ENCODE results near the gene TNFSF4.
A peak's percentile ranks its signal among the peaks of the same experiment; 100 is the strongest.
"Not testable (repeated sequence)": the region's sequence is repeated elsewhere in the genome, so short reads cannot be mapped to it uniquely, and the experiment has no call there.

Gene TNFSF4, protein sequence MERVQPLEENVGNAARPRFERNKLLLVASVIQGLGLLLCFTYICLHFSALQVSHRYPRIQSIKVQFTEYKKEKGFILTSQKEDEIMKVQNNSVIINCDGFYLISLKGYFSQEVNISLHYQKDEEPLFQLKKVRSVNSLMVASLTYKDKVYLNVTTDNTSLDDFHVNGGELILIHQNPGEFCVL

DNA sequence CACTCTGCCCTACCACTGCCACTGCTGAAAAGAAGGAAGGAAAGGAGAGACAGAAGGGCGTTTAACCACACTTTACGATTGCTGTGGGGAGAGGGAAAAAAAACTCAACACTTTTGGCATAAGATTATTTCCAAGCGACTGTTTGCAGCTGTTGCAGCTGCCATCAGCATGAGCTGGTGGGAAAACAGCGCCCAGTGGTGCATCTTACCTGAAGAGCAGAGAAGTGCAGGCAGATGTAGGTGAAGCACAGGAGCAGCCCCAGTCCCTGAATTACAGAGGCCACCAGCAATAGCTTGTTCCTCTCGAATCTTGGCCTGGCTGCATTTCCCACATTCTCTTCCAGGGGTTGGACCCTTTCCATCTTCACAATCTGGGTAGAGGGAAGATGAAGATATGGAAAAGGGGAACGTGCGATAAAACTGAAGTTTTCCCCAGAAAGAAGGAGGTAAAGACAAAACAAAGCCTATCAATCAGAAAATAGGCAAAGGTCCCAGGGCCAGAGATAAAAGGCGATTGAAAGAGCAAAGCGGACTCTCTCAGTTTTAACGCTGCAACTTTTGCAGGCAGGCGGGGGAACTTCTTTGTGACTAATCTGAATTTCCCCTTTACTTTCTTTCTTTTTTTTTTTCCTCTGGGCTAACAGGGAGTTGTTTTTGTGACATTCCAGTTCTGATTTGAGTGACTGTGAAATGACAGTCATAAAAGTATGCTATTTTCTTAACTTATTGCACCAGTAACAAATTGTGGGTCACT, at the start of gene TNFSF4:
Gene TNFSF4, minus strand, starts transcription at position 516 of the 753 bp plus-strand sequence. Its CDS starts 155 bp downstream, at position 361.
- no peak for DNase-seq (ENCODE audit: low read depth)

DNA sequence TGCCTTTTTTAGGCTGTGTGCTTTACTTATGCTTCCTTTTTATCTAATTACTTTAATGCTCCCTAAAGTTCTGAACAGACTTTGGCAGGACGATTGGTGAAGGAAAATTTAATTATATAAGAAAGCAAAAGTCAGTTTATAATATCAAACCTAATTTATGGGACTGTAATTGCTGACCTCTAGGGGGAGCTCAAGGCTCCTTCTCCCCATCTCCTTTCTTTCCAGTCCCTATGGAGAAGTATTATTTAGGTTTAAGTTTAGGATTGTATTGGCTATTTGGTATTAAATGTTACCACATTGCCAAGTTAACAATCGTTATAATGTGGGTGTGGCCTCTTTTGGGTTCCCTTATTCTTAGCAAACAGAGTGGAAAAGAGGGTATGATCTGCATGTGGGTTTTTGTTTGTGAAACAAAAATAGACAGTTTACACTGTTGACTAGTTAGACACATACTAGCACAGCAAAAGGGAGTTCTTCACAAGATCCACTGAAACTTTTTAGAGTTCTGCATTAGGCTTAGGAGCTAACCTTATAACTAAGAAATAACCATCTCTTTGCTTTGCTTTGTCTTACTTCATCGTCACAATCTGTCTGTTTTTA, 48.2 kb upstream of the TNFSF4 start:
- DNase-seq (ENCODE audit: low read depth): peak; percentile 25

DNA sequence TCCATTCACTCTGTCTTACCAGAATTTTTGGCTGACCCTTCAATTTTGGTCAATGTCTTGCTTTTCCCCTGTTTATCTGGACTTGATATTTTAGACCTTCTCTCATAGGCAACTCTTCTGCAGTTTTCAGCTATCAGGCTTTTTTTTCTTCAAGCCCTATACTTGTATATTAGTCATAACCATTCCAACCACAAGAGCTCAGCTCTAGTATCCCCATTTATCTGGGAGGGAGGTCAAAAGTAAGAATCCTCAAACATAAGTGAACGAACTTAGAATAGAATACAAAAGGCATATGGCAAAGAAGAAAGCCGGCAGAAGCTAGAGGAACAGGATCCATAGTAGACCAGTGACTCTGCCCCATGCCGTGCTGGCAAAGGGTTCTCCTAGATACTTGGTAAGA, 45.9 kb upstream of the TNFSF4 start:
- DNase-seq (ENCODE audit: low read depth): peak; percentile 13

- DNase-seq (ENCODE audit: low read depth): peak; percentile 10
Observed at GRCh38 chr1:173249349-173249748, 42.2 kb upstream of the TNFSF4 start.

DNA sequence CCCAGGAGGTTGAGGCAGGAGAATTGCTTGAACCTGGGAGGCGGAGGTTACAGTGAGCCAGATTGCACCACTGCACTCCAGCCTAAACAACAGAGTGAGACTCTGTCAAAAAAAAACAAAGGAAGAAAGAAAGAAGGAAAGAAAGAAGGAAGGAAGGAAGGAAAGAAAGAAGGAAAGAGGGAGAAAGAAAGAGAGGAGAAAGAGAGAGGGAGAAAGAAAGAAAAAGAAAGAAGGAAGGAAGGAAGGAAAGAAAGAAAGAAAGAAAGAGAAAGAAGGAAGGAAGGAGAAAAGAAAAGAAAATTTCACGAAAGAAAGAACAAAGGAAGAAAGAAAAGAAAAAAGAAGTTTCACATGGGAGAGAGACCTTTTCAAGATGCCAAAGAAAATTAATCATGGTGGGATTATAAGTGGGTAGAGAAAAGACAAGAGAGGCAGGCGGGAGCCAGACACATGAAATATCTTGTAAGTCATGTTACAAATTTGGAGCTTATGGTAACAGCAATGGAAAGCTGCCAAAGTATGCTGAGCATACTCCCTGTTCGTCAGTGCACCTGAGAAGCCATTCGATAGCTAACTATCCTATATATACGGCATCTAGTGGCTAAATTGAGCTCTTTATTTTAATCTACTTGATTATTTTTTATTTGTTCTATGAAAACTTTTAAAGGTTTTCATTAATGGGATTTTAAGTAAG, 41.3 kb upstream of the TNFSF4 start:
- no peak for DNase-seq (ENCODE audit: low read depth)

DNA sequence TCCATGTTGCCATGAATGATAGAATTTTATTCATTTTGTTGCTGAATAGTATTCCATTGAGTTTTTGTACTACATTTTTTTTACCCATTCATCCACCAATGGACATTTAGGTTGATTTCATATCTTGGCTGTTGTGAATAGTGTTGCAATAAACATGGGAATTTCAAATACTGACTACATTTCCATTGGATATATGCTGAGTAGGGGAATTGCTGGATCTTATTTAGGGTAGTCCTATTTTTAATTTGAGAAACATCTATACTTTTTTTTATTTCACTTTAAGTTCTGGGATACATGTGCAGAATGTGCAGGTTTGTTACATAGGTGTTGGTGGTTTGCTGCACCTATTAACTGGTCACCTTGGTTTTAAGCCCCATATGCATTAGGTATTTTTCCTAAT, 38.8 kb upstream of the TNFSF4 start:
- DNase-seq (ENCODE audit: low read depth): no peak

DNA sequence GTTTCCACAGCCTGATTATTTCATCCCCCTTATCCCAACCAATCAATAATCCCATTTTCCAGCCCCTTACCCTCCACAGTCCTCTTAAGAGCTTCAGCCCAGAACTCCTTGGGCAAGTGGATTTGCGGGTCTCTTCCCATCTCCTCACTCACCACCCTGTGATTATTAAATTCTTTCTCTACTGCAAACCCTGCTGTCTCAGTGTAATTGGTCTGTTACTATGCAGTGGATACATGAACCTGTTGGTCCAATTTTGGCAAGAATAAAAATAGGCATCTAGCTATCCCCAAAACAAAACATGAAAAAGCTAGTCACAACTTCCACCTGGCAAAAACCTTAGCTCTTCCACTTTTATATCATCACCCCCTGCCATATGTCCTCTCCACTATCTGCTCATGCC, 36.2 kb upstream of the TNFSF4 start:
- DNase-seq (ENCODE audit: low read depth): no peak

- DNase-seq (ENCODE audit: low read depth): no peak
Observed at GRCh38 chr1:173241528-173242347, 34.6 kb upstream of the TNFSF4 start.

DNA sequence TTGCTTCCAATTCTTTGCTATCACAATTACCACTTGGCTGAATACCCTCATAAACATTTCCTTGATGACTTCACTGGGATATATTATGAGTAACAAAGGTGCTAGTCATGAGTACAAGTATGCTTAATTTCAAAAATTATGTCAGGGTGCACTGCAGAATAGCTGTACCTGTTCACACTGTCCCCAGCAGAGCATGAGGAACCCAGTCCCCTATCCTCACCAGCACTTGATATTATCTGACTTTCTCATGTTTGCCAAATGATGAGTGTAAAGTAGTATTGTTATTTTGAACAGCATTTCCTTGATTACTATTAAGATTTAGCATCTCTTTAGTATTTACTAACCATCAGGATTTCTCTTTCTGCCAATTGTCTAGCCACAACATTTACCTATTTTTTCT, 33.5 kb upstream of the TNFSF4 start:
- DNase-seq (ENCODE audit: low read depth): no peak

- DNase-seq (ENCODE audit: low read depth): no peak
Observed at GRCh38 chr1:173239058-173239457, 31.9 kb upstream of the TNFSF4 start.

DNA sequence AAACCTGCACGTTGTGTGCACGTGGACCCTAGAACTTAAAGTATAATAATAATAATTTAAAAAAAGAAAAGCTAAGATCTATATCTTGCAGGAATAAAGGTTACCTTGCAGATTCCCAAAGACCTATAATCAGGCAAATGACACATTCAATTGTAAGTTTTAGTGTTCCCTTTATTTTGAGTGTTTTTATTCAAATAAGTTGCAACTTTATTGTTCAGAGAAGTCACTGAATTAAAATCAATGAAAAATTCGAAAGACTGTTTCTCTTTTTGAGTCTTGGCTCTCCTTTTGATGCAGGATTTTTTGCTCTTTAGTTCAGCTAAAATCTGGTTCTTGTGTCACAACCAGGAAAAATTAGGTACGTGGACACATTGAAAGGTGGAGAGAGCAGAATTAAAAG, 27.8 kb upstream of the TNFSF4 start:
- no peak for DNase-seq (ENCODE audit: low read depth)

- DNase-seq (ENCODE audit: low read depth): not testable (repeated sequence)
Observed at GRCh38 chr1:173234434-173234833, 27.3 kb upstream of the TNFSF4 start.

- not testable (repeated sequence) for DNase-seq (ENCODE audit: low read depth)
Observed at GRCh38 chr1:173229031-173229430, 21.9 kb upstream of the TNFSF4 start.

DNA sequence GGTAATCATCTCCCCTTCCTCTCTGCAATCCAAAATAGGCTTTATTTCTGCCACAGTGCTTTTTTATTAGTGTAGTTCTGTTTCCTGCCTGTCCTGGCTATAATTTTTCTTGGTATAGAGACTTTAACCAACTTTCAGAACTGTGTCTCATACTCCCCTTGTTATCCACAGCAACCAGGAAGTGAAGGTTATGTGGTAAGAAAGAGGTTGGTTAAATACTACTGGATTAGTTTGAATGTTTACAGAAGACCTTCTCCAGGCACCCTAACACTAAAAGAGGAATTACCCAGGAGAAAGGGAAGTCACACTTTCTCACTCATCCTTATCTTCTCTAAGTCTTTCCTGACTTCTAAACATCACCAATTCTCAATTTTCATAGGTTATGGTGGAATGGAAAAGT, 17.8 kb upstream of the TNFSF4 start:
- DNase-seq (ENCODE audit: low read depth): no peak

GRCh38 chr1:173224280-173224892, 17.3 kb upstream of the TNFSF4 start:
- no peak for DNase-seq (ENCODE audit: low read depth)

DNA sequence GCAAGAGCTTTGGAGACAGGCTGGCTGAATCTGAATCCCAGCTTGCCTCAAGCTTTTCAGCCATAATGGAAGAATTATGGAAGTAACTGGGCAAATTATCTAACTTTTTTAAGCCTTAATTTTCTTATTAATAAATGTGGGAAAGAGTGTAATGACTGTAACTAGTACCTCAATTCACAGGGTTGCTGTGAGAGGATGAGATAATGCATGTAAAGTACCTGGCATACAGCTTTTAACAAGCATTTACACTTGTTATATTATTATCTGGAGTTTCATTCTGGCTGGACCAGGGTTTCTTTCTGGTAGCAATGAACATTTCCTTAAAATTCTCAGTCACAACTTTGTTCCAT, 15.9 kb upstream of the TNFSF4 start:
- no peak for DNase-seq (ENCODE audit: low read depth)

DNA sequence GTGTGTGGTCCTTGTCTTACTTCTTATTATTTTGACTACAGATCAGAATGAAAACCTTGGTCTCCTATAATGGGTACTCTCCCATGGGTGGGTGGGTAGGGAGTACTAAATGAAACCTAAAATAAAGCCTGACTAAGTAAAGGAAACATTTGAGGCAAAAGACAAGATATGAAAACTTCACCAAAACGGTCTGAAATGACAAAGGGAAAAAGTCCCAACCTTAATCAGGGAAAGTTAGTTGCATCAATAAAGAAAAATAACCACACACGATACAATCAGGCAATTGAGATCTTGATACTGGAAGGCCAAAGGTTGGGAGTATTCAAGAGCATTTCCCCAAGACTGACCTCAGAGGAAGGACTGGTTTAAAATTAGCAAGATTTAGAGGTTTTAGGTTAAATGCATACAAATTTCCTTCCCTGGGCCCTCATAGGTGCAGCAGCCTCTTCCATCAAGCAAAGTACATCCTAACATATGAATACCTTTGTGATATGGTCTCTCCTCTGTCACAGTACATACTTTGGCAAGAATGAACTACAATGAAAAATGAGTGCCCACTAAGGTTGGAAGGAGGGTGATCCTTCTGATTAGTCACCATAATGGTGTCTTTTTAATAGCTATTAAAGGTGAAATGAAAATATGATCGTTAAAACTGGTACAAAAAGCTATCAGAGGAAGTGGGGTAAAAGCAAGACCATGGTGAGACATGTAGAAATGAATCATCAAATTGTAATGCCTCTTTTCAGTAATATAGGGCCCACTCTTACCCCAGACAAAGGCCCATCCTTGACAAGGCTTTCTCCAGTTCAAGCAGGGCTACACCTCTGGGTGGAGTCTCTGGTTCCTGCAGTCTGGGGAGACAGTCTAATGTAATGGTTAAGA, 15.3 kb upstream of the TNFSF4 start:
- no peak for DNase-seq (ENCODE audit: low read depth)

DNA sequence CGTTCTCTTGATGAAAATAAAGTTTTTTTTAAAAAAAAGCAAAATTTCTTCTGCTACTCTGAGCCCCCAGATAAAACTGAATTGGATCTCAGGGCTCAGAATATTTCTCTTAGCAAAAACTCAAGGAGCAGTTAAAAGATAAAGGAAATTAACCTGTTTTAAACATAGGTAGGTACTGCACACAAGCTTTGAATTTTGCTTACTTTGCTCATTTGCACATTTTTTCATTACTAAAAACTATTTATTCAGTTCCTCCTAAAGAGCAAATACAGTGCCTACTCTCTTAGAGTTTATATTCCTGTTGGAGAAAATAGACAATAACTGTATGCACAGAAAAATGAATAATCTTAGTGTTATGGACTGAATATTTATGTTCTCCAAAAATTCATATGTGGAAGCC, 13.0 kb upstream of the TNFSF4 start:
- DNase-seq (ENCODE audit: low read depth): no peak

DNA sequence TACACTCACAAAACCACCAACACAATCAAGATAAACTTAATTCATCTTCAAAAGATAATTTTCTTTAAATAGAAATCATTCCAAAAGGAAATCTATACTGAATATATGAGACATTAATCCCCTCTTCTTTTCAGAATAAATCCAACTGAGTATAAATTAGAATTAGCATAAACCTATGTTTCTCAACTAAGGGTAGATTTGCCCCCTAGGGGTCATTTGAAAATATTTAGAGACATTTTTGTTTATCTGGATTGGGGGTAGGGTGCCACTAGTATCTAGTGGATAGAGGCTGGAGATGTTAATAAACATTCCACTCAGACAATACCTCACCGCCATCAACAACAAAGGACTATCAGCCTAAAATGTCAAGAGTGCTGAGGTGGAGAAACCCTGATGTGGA, 6.5 kb upstream of the TNFSF4 start:
- DNase-seq (ENCODE audit: low read depth): no peak

DNA sequence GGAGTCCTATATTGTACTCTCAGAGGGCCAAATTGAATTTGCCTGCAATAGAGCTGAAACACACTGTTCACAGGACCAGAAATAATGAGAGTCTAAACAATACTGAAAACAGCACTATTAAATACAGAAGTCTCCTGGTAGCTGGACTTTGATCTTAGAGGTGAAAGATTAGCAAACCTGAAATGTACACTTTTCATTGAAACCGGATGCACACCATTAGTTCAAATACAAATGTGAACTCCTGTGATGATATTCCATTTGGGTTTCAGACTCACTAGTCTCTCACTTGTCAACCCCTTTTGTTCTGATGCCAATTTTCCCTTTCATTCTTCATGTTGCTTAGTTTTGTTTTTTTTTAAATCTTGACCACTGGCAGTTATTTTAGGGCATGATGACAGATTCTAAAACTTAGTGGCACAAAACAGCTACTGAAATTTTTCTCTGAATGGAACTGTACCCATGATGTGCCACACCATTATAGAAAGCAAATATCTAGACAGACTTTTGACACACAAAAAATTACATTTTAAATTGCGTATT, 5.9 kb upstream of the TNFSF4 start:
- DNase-seq (ENCODE audit: low read depth): no peak

All from stromal cell of bone marrow (primary cell).